Omental fat pad (tissue), 4 donors: ENCODE measurements around the gene PHTF1. TPM values are rescaled to one million over a fixed set of nuclear protein-coding genes. Genes with fewer than 3 reads are reported as not detected.

ENCODE experiments used
- ATAC-seq: fragments of 150-250 bp; one replicate; pipeline ENCODE4 v1.9.1; 2016; ENCODE audit warnings: mild to moderate bottlenecking, moderate library complexity; ENCODE audit not compliant: low FRiP score
- DNase-seq: peaks from one replicate; pipeline ENCODE4 v3.0.0-alpha.2; 2019; ENCODE audit warnings: low spot score
- CTCF ChIP-seq, 3 donors: fragments of 450-650 bp; IDR thresholded peaks; one replicate each; pipeline ENCODE4 v1.5.1; 2016 to 2017; ENCODE audit warnings: antibody characterized with exemption in 3 of 3, mild to moderate bottlenecking in 3 of 3, moderate library complexity in 2 of 3
- total RNA-seq, 4 donors: library from RNA; depleted of rRNA; stranded (reverse); fragments of >200 nt; gene quantifications; one replicate each; pipeline ENCODE4 v1.1.0, GENCODE V29; 2016

The PHTF1 gene
- total RNA-seq, 4 donors from 2014 or later = 20.5 to 35.6 (median 26.0) TPM

- ATAC-seq = no peak
- no peak for DNase-seq
These were observed 26.8 kb upstream of the PHTF1 start for GRCh38 chr1:113786069-113786468.

GRCh38 chr1:113784104-113784779 lies 25.0 kb upstream of the PHTF1 start:
- DNase-seq = no peak
- TF ChIP-seq CTCF (IDR thresholded peaks at IDR 0.05) = no peak
- ATAC-seq = peak; percentile 16

More at GRCh38 chr1:113786069-113786468, 26.8 kb upstream of the PHTF1 start:
- TF ChIP-seq CTCF (IDR thresholded peaks at IDR 0.05) = no peak

- no peak for TF ChIP-seq CTCF (IDR thresholded peaks at IDR 0.05)
- no peak for DNase-seq
- ATAC-seq = no peak
These were observed 24.2 kb upstream of the PHTF1 start for GRCh38 chr1:113783254-113784103.

GRCh38 chr1:113782406-113782805 lies 23.1 kb upstream of the PHTF1 start:
- ATAC-seq (no peak), DNase-seq (no peak)
- no peak for TF ChIP-seq CTCF (IDR thresholded peaks at IDR 0.05)

GRCh38 chr1:113780374-113781146 lies 21.3 kb upstream of the PHTF1 start:
- no peak for TF ChIP-seq CTCF (IDR thresholded peaks at IDR 0.05)

GRCh38 chr1:113779542-113779941 lies 20.3 kb upstream of the PHTF1 start:
- no peak for TF ChIP-seq CTCF (IDR thresholded peaks at IDR 0.05)
- ATAC-seq (no peak), DNase-seq (no peak)

More at GRCh38 chr1:113780374-113781146, 21.3 kb upstream of the PHTF1 start:
- ATAC-seq (no peak), DNase-seq (no peak)
